ENCODE measurements around the gene PLEK2.

GRCh38 chr14:67371247-67372148 lies 40.5 kb downstream of the PLEK2 start:
- no peak for TF ChIP-seq CTCF (IDR thresholded peaks at IDR 0.05)
- TF ChIP-seq POLR2AphosphoS5 (IDR thresholded peaks at IDR 0.05), result no peak
- no peak for TF ChIP-seq POLR2A (IDR thresholded peaks at IDR 0.05)
- TF ChIP-seq EP300 (IDR thresholded peaks at IDR 0.05), result no peak
